AG04449 (cell line): ENCODE data around the gene USP35.

ENCODE experiments used
- CTCF ChIA-PET: fragments of 350-600 bp; formaldehyde crosslinking; extraction: SDS; loops from one replicate; lab custom pipeline; 2021; ENCODE audit warnings: antibody characterized with exemption; lab: Yijun Ruan, JAX
- POLR2A ChIA-PET: fragments of 400-600, 350-600 bp; formaldehyde crosslinking; extraction: SDS; loops from one replicate; lab custom pipeline; 2020; ENCODE audit warnings: antibody characterized with exemption, inconsistent platforms; lab: Yijun Ruan, JAX
- DNase-seq: peaks from one replicate; pipeline ENCODE4 v3.0.0-alpha.2; 2010; ENCODE audit warnings: low read depth, low spot score
- H3K4me3 ChIP-seq: 2 replicates; pipeline ENCODE4 v1.5.1; 2011; ENCODE audit warnings: low read depth, mild to moderate bottlenecking, control low read depth, low read length
- TF ChIP-seq, protein P1 (sequence below): IDR thresholded peaks from one replicate; pipeline ENCODE4 v1.5.1; 2011; ENCODE audit warnings: mild to moderate bottlenecking, moderate library complexity, low read length, control low read depth, inconsistent platforms; ENCODE audit not compliant: insufficient read depth; ENCODE audit errors: missing control alignments

The USP35 gene

DNA sequence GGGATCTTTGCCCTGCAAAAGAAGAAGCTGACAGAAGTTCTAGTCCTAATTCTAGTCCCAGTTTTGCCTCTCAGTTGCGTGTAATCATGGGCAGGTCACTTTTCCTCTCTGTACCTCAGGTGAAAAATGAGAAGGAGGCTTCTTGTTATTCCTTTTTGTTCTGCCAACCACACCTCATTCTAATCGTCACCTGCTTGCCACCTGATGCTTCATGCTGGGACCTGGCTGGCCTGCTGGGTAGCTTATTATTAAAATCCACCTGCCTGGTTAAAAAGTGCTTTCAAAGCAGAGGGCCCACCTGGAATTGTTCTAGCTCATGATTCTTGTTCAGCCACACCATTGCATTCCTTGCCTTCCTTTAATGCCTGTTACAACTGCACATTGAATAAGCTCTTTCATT is 40.9 kb upstream of the USP35 start:
- ChIA-PET CTCF (interaction anchor here (0.6 to 3.6 kb wide), 5 partner anchors 38 to 427 kb away, joined by 3 to 36 read pairs (median 3); partner anchors contain the start of gene NARS2), POLR2A (no interaction called here)
- TF ChIP-seq, protein P1, sequence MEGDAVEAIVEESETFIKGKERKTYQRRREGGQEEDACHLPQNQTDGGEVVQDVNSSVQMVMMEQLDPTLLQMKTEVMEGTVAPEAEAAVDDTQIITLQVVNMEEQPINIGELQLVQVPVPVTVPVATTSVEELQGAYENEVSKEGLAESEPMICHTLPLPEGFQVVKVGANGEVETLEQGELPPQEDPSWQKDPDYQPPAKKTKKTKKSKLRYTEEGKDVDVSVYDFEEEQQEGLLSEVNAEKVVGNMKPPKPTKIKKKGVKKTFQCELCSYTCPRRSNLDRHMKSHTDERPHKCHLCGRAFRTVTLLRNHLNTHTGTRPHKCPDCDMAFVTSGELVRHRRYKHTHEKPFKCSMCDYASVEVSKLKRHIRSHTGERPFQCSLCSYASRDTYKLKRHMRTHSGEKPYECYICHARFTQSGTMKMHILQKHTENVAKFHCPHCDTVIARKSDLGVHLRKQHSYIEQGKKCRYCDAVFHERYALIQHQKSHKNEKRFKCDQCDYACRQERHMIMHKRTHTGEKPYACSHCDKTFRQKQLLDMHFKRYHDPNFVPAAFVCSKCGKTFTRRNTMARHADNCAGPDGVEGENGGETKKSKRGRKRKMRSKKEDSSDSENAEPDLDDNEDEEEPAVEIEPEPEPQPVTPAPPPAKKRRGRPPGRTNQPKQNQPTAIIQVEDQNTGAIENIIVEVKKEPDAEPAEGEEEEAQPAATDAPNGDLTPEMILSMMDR: no peak
- H3K4me3 ChIP-seq: no peak overlapping the region
- no peak for DNase-seq

DNA sequence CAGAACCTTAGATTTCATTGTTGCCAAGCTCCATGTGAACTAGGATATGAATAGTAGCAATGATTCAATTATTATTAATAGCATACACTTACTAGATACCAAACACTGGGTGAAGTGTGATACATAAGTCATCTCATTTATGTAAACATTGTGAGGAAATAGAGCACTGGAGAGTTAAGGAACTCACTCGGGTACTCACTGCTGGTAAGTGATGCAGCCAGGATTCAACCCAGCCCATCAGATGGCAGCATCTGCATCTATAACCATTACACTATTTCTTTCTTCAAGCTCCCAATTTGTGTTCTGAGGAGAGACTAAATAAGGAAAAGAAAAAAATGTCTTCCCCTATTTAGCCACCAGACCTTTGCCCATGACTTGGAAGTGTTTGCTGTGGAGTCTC is 39.1 kb upstream of the USP35 start:
- DNase-seq: peak; percentile 57
- no peak overlapping the region for H3K4me3 ChIP-seq
- ChIA-PET CTCF (interaction anchor here (0.7 to 3.6 kb wide), 9 partner anchors 9 to 438 kb away, joined by 3 to 36 read pairs (median 4); partner anchors contain the start of genes ALG8, KCTD21 and USP35), POLR2A (no interaction called here)
- TF ChIP-seq, protein P1: peak; percentile 49

DNA sequence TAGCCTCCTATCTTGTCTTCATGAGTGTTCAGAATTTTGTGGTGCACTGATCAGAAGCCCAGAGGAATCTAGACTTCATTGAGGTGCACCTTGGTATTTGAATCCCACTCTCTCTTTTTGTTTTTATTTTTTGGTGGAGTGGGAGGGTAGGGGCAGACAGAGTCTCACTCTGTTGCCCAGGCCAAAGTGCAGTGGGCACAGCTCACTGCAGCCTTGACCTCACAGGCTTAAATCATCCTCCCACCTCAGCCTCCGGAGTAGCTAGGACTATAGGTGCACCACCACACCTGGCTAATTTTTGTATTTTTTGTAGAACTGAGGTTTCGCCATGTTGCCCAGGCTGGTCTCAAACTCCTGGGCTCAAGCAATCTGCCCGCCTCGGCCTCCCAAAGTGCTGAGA is 38.4 kb upstream of the USP35 start:
- ChIA-PET POLR2A (no interaction called here), CTCF (interaction anchor here (0.8 to 3.6 kb wide), 7 partner anchors 10 to 437 kb away, joined by 3 to 36 read pairs (median 6); partner anchors contain the start of genes ALG8, KCTD21 and USP35)
- TF ChIP-seq, protein P1: no peak
- DNase-seq: no peak
- no peak overlapping the region for H3K4me3 ChIP-seq

DNA sequence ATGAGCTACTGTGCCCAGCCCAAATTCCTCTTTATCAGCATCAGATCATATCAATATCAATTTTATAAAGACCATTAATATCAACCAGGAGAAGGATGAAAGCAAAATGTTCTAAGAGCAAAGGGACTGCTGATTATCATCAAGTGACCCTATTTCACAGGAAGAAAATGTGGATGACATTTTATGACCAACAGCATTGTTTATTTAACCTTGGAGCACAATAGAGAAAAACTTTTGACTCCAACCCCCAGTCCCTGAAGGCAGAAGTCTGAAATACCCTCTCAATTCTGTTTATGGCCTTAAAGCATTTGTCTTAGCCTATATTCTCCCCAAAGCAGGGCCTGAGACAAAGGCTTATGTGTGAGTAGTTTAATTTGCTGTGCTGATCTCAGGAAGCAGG is 38.0 kb upstream of the USP35 start:
- DNase-seq: no peak
- H3K4me3 ChIP-seq: no peak overlapping the region
- TF ChIP-seq, protein P1: no peak
- POLR2A ChIA-PET: no interaction called here
- CTCF ChIA-PET: interaction anchor here (0.8 to 3.6 kb wide), 4 partner anchors 11 to 414 kb away, joined by 3 to 36 read pairs (median 8); partner anchors contain the start of gene ALG8

DNA sequence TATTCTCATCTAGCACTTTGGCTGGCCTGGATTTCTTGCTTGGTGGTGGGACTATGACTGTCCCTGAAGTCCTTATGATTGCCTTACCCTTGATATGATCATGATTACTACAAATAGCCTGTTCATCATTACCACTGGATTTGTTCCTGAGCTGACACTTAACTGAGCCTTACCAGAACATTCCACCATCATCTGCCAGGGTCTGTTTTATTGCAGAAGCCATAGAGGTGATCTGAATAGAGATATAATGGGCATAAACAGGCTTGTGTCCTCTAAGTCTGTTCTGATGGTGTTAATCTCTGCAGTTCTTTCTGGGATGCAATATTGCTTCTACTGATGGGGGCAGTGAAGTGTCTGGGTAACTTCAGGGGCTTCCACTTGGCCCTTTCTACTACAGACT is 36.9 kb upstream of the USP35 start:
- CTCF ChIA-PET: interaction anchor here (3.0 kb wide), 1 partner anchor 12 kb away, joined by 14 read pairs; the partner anchor contains the start of gene ALG8

More for the DNA sequence above, 36.9 kb upstream of the USP35 start:
- POLR2A ChIA-PET: no interaction called here
- TF ChIP-seq, protein P1: no peak
- no peak for DNase-seq
- H3K4me3 ChIP-seq: no peak overlapping the region
